Fibroblast of villous mesenchyme (primary cell): ENCODE results near the gene PNMA8C. TPM values are rescaled to one million over a fixed set of nuclear protein-coding genes. Genes with fewer than 3 reads are reported as not detected.

Source experiments
- DNase-seq: peaks from one replicate; pipeline ENCODE4 v3.0.0-alpha.2; 2010; ENCODE audit warnings: low read depth
- H3K4me3 ChIP-seq: 2 replicates; pipeline ENCODE4 v1.5.1; 2011; ENCODE audit warnings: low read depth, mild to moderate bottlenecking, low read length
- CTCF ChIP-seq: IDR thresholded peaks from 2 replicates; pipeline ENCODE4 v1.5.1; 2012; ENCODE audit warnings: low read depth, mild to moderate bottlenecking, low read length; ENCODE audit not compliant: insufficient read depth
- total RNA-seq: library from RNA; depleted of rRNA; stranded (reverse); fragments of >200 nt; gene quantifications from 2 replicates; pipeline ENCODE4 v1.2.3, GENCODE V29; 2012

Gene PNMA8C
- total RNA-seq, 1 donor, result under 0.01 TPM

GRCh38 chr19:46394402-46394797, 34.3 kb downstream of the PNMA8C start:
- no peak for DNase-seq
- no peak for TF ChIP-seq CTCF
- no peak overlapping the region for H3K4me3 ChIP-seq

- no peak overlapping the region for H3K4me3 ChIP-seq
- no peak for DNase-seq
- no peak for TF ChIP-seq CTCF
Measured at GRCh38 chr19:46393456-46394401, 35.0 kb downstream of the PNMA8C start.

- H3K4me3 ChIP-seq, result no peak overlapping the region
- peak; percentile 46 for DNase-seq
- no peak for TF ChIP-seq CTCF
Measured at GRCh38 chr19:46392837-46393236, 35.9 kb downstream of the PNMA8C start.

- TF ChIP-seq CTCF, result no peak
- peak; percentile 83 for DNase-seq
- H3K4me3 ChIP-seq, result no peak overlapping the region
Measured at GRCh38 chr19:46392252-46392801, 36.4 kb downstream of the PNMA8C start.

GRCh38 chr19:46391296-46392251, 37.2 kb downstream of the PNMA8C start:
- no peak for TF ChIP-seq CTCF
- H3K4me3 ChIP-seq, result no peak overlapping the region
- DNase-seq, result no peak

- no peak for DNase-seq
- no peak for TF ChIP-seq CTCF
- no peak overlapping the region for H3K4me3 ChIP-seq
Measured at GRCh38 chr19:46390866-46391265, 37.9 kb downstream of the PNMA8C start.
